NCI-H2081 (cell line): ENCODE data around the gene NELFCD.
"Not testable (repeated sequence)": the region's sequence is repeated elsewhere in the genome, so short reads cannot be mapped to it uniquely, and the experiment has no call there.

Experiments used
- DNase-seq, 2 experiments: peaks; one replicate each; lab custom pipeline; 2025; lab: John Stamatoyannopoulos, UW

NELFCD gene

GRCh38 chr20:59010321-59010994 lies 29.4 kb downstream of the NELFCD start:
- DNase-seq, result no peak

DNA sequence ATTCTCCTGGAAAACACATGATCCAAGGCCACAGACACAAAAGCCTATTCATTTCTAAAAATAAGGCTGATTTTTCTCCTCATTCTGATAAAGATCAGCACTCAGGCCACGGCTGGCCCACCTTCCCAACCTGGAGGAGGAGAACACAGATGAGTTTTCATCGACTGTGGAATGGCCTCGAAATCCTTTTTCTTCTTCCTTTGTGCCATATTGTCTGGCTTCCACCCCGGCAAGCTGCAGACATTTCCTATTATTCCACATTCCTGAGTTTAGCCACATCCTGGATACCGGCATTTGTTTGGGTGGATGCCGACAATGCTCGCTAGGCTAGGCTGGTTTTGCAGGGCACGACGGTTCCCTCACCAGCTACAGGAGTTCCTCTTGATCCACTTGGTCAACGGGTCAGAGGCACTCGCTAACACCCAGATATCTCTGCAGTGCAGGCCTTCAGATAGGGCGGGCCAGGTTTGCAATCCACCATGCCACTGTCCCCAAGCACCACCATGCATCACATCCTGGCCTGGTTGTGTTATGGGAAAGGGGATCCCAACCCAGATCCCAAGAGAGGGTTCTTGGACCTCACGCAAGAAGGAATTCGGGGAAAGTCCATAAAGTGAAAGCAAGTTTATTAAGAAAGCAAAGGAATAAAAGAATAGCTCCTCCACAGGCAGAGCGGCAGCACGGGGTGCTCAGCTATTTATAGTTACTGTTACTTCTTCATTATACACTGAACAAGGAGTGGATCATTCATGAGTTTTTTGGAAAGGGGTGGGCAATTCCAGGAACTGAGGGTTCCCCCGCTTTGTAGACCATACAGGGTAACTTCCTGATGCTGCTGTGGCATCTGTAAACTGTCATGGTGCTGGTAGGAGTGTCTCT lies 30.2 kb downstream of the NELFCD start:
- no peak for DNase-seq

DNA sequence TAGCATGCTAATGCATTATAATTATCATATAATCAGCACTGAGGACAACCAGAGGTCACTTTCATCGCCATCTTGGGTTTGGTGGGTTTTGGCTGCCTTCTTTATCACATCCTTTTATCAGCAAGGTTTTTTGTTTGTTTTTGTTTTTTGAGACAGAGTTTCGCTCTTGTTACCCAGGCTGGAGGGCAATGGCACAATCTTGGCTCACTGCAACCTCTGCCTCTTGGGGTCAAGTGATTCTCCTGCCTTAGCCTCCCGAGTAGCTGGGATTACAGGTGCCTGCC lies 30.8 kb downstream of the NELFCD start:
- DNase-seq, result not testable (repeated sequence)

DNA sequence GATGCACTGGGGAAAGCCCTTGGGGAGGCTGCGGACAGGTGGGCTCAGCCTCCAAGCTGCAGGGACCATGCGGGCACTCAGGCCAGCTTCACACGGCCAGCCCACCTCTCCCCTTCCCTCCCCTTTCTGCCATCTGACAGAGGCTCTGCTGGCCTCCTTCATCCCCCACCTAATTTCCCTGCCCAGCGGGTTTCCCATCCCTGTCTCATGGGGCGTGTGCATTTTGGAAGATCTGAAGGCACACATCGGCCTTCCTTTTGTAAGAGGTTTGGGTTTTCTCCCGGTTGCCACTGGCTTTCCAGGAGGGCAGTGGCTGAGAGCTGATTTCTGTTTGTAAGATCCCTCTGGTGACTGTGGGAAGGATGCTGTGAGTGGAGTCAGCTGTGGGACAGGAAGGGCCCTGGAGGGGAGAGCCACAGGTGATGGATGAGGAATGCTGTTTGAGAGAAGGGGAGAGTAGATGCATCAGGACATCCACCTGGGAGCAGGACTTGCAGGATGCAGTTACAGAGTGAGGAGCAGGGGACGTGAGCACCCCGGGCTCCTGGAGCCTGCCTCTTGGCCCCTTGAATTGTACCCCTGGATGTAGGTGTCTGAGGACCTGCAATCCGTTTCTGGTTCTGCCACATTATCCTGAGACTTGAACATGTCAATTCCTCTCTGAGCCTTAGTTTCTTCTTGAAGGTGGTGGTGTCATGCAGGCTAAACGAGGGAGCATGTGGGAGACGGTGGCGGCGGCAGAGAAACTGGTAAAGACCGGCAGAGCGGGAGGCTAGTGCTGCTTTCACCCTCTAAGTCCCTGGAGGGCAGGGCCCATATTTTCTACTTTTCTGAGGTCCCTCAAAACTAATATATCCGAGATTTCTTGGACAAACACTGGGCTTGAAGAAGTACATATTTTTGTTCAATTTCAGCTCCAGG lies 32.2 kb downstream of the NELFCD start:
- no peak for DNase-seq

DNA sequence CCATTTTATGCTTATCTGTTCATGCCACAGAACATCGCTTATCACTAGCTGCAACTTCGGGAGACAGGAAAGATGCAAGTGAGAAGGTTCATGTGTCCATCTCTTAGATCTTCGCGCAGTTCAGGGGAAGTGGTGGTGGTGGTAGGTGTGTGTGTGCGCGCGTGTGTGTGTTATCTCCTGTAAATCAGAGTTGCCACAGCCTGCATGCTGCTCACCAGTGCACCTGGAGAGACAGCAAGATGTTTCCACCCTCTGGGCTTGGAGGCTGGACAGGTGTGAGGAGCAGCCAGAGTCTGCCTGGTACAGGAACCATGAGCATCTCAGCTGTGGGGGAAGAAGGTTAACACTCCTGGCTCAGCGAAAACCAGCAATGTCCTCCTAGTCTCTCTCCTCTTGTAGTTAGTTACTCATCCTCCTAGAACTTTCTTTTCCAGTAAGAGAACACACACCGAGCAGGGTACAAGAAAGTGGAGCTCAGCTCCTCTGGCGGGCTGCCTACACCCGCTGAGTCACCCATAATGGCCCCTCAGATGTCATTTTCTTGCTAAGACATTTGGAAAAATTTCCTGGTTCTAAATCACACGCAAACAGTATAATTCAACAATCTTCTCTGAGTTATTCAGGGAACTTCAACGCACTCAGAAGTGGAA lies 33.0 kb downstream of the NELFCD start:
- DNase-seq, result no peak

DNA sequence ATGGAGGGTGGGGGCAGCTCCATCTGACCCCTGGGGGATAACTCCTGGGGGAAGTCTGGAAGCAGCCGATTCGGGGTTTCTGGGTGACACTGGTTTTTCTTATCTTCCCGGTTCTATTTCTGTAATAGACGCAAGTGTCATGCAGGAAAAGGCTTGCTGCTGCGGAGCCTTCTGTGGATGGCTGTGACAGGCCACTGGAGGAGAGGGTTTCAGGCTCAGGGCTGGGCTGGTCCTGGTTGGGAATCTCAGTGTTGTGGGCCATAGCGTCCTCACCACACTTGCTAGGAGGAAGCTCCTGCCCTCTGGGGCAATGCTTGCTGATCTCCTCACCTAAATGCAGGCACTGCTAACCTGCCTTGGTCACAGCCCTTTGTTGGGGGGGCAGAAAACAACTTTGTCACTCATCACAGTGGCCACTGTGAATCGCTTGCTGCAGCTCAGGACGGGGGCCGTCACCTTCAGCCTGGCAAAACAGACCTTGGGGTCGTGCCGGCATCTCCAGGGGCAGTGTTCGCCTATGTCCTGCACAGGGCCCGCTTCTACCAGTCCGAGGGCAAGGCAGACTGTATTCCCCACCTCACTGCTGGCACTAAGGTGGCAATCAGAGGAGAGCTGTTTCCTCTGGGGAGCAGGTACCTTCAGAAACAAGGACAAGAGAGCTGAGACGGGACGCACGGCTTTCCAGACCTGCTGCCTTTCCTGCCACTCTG lies 33.8 kb downstream of the NELFCD start:
- no peak for DNase-seq

GRCh38 chr20:59015411-59015810 lies 34.4 kb downstream of the NELFCD start:
- no peak for DNase-seq

- no peak for DNase-seq
Observed at GRCh38 chr20:59015812-59016711, 35.0 kb downstream of the NELFCD start.

- no peak for DNase-seq
Observed at GRCh38 chr20:59016795-59017492, 35.9 kb downstream of the NELFCD start.

GRCh38 chr20:59017493-59018231 lies 36.6 kb downstream of the NELFCD start:
- DNase-seq, result no peak

DNA sequence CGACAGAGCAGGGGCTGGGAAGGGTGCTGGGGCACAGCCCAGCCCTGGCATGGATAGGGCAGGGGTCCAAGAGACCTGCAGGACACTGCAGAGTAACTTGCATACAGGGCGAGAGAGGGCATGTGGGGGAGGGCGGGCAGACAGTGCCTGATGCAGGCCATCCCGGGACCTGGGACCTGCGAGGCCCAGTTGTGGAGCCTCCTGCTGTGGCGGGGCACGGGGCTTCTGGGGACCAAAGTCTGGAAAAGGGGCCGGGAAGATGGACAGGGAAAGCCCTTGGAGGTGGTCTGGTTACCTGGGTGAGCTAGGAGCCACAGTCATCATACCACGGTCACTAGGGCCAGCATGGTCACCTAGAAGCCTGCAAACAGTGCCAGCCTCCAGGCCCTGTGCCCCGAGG lies 37.8 kb downstream of the NELFCD start:
- DNase-seq, result no peak

DNA sequence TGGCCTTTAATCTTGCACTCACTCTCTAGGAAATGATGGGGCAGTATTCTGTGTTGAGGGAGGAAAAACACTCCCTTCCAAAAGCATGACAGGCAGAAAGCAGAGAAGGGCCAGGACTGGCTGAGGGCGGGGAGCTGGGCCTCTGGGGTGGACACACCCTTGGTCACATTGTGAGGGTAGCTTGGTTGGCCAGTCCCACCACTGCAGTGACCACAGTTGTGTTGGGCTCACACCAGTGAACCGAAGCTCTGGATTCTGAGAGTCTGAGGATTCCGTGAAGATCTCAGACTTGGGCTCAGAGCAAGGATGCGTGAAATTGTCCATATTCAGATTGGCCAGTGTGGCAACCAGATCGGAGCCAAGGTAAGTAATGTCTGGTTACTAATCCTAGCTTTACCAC lies 38.2 kb downstream of the NELFCD start, which contains the start of gene TUBB1:
Gene TUBB1 (plus strand): TSS at position 213 of the 400 bp plus-strand sequence. CDS start 94 bp downstream, at position 307.
- DNase-seq, result no peak

GRCh38 chr20:59020938-59021551 lies 40.0 kb downstream of the NELFCD start:
- no peak for DNase-seq

GRCh38 chr20:59022754-59023153 lies 41.7 kb downstream of the NELFCD start:
- DNase-seq, result no peak

- no peak for DNase-seq
Observed at GRCh38 chr20:59023616-59024015, 42.6 kb downstream of the NELFCD start.

DNA sequence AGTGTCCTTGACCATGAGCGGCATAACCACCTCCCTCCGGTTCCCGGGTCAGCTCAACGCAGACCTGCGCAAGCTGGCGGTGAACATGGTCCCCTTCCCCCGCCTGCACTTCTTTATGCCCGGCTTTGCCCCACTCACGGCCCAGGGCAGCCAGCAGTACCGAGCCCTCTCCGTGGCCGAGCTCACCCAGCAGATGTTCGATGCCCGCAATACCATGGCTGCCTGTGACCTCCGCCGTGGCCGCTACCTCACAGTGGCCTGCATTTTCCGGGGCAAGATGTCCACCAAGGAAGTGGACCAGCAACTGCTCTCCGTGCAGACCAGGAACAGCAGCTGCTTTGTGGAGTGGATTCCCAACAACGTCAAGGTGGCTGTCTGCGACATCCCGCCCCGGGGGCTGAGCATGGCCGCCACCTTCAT lies 43.1 kb downstream of the NELFCD start:
- DNase-seq, result no peak

DNA sequence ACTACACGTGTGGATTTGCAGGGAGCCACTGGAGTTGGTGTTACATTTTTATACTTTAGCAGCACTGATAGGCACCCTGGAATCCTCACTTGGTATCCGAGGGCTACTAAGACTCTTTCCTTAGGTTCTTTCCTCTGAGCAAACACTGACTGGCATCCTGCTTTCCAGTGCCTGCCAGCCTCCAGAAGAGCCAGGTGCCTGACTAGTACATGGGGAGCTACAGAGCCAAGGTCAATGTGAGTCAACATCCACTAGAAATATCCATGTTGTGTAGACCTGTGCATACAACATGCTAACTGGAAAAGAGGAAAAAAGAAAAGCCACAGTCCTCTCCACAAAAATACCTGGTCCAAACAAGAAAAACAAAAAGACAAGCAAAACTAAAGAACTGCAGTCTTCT lies 44.0 kb downstream of the NELFCD start:
- no peak for DNase-seq

- no peak for DNase-seq
Observed at GRCh38 chr20:59025511-59025910, 44.5 kb downstream of the NELFCD start.
